Choroid plexus epithelial cell (primary cell): ENCODE data around the gene GLUD2.
"Not testable (repeated sequence)": the region's sequence is repeated elsewhere in the genome, so short reads cannot be mapped to it uniquely, and the experiment has no call there.

Source experiments
- DNase-seq: peaks from one replicate; pipeline ENCODE4 v3.0.0-alpha.2; 2010; ENCODE audit warnings: low read depth
- H3K4me3 ChIP-seq: 2 replicates; pipeline ENCODE4 v1.5.1; 2011; ENCODE audit warnings: low read depth, mild to moderate bottlenecking, control low read depth, low read length, moderate library complexity
- CTCF ChIP-seq: conservative IDR thresholded peaks from 2 replicates; pipeline ENCODE4 v1.5.1; 2011; ENCODE audit warnings: low read depth, mild to moderate bottlenecking, control low read depth, inconsistent platforms, low read length, moderate library complexity

GLUD2 gene

DNA sequence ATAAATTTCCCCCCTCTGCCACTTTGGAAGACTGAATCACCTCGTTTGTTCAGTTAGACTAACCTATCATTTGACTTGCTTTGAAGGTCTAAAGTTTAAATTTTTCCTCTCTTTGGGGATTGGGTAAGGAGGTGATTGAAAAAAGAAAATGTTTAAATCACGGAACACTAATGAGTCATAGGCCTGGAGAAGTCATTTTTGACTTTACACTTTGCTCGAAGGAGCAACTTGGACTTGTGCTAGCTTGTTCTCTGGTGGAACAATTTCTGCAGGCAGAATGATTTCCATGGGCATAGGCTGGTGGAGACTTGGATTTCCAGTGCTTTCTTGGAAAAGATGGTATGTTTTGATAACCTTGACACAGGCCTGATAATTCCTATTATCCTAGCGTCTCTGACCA is 10.5 kb upstream of the GLUD2 start:
- H3K4me3 ChIP-seq = no peak overlapping the region
- DNase-seq = no peak
- TF ChIP-seq CTCF = no peak

DNA sequence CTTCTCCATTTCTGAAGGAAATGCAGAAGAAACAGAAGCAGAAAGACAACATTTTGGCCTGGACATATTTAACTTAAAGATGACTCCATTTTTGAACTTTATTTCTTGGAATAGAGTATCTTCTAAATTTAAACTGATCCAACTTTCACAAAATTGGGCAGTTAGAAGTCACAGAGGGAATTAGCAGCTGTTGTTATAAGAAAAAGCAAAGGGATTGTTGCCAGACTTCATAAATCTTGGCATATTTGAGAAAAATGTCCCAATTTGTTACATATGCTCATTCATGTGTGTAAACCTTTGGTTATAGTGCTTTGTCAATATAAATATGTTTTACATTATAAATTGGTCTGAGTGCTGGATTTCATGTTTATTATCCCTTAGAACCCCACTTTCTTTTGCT is 3.4 kb downstream of the GLUD2 start:
- DNase-seq = no peak
- H3K4me3 ChIP-seq = no peak overlapping the region
- TF ChIP-seq CTCF = no peak

GRCh38 chrX:121052122-121052521 is 4.7 kb downstream of the GLUD2 start:
- no peak overlapping the region for H3K4me3 ChIP-seq
- TF ChIP-seq CTCF = no peak
- DNase-seq = no peak

DNA sequence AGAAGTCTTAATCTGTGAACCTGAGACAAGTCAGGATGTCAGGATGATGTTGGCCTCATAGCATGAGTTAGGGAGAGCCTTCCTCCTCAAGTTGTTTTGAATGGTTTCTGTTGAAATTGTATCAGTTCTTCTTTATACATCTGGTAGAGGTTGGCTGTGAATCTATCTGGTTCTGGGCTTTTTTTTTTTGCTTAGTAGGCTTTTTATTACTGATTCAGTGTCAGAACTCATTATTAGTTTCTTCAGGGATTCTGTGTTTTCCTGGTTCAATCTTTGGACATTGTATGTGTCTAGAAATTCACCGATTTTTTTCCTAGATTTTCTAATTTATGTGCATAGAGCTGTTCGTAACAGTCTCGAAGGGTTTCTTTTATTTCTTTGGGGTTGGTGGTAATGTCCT is 14.9 kb downstream of the GLUD2 start:
- DNase-seq = no peak
- TF ChIP-seq CTCF = no peak
- H3K4me3 ChIP-seq = no peak overlapping the region

- DNase-seq = no peak
These were observed 17.2 kb downstream of the GLUD2 start for GRCh38 chrX:121064579-121064978.

DNA sequence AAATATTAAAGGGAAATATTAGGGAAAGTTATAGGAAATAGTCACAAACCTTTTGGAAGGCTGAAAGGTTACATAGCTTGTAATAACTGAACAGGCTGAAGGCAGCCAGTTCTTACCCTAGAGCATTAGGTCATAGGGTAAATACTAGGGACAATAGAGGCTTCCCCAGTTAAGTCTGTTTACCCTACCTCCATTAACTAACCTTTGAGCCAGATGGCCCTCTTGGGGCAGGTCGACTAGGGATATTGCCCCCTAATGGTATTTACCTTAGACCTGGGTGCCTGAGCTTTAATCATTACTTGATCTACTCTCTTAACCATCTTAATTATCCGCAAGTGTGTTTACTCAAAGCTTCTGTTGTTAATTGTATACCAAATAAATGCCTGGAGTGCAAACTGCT is 36.8 kb downstream of the GLUD2 start:
- DNase-seq, H3K4me3 ChIP-seq: not testable (repeated sequence)

More at GRCh38 chrX:121064579-121064978, 17.2 kb downstream of the GLUD2 start:
- TF ChIP-seq CTCF = no peak
- H3K4me3 ChIP-seq = no peak overlapping the region

DNA sequence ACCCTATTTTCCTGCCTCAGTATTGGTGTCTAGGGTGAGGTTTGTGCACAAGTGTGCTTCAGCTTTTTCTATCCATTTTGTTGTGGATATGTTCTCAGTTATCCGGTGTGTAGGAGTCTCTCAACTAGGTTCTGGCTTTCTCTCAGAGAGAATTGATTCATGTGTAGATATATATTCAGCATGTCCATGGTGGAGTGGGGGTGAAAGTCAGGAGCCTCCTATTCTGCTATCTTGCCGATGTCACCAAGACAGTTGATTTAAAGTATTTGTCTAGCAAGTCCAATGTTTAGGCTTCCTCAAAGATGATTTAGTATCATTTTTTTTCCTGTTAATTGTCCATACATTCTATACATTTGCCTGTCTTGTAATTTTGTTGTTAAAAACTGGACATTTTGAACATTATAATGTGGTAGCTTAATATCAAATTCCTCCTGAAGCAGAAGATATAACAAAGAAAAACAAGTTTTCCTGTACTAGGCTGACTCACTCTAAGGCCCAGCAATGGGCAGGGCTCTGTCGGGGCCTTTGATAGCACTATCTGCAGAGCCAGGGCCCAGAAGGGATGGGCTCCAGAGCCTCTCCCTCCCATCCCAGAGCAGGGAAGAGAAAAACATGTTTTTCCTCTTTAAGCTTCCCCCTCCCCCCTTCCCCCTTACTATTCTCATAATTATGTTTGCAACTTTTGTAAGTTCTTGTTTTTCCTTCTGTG is 37.6 kb downstream of the GLUD2 start:
- TF ChIP-seq CTCF = no peak
- DNase-seq = no peak
- H3K4me3 ChIP-seq = no peak overlapping the region
